DLD1 (cell line): Measurements from ENCODE around the gene USP31.

Experiments used
- in situ Hi-C: cut with HindIII; loops from 2 replicates; pipeline ENCODE4 v1.10.0; 2017; ENCODE audit warnings: low sequenced_read_pairs

USP31 gene

DNA sequence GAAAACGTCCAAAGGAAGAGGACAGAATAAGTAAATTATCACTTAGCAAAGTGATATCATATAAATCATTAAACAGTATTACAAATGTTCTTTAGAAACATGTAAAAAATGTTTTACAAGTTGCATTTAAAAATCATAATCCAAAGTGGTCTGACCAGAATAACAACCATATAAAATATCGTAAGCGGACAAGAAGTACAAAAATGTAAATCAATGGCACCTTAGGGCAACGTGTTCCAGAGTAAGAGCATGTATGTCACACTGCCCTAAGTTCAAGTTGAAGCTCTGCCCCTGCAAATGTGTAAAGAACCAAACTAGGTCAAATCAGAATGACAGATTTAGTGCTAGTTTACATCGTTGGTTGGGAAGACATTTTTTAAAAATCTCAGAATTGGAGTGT, 11.4 kb downstream of the USP31 start:
- in situ Hi-C loops = no loop called here

DNA sequence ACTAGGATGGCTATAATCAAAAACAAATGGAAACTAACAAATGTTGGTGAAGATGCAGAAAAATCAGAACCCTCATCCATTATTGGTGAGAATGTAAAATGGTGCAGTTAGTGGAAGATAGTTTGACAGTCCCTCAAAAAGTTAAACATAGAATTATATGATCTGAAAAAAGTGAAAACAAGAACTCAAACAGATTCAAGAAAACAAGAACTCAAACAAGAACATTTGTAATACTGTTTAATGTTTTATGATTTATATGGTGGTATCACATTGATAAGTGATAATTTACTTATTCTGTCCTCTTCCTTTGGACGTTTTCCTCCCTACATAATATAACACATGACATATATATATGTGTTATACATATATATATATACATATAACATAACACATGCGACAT, 12.0 kb downstream of the USP31 start:
- in situ Hi-C loops = no loop called here

DNA sequence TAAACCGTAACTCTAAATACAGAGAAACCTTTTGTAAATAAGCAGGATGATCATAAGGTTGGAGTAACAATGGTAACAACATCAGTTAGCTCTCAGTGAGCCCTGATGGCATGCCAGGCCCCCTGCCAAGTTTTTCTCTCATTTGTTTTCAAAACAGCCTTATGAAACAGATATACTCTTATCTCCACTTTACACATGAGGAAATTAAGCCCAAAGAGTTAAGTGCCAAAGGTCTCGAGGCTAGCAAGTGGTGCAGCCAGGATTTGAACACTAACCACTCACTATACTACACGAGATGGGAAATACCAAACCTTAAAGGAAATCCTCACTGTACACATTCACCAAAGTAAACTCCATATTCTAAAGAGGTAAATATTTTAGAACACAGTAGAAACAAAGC, 15.0 kb downstream of the USP31 start:
- in situ Hi-C loops = no loop called here

DNA sequence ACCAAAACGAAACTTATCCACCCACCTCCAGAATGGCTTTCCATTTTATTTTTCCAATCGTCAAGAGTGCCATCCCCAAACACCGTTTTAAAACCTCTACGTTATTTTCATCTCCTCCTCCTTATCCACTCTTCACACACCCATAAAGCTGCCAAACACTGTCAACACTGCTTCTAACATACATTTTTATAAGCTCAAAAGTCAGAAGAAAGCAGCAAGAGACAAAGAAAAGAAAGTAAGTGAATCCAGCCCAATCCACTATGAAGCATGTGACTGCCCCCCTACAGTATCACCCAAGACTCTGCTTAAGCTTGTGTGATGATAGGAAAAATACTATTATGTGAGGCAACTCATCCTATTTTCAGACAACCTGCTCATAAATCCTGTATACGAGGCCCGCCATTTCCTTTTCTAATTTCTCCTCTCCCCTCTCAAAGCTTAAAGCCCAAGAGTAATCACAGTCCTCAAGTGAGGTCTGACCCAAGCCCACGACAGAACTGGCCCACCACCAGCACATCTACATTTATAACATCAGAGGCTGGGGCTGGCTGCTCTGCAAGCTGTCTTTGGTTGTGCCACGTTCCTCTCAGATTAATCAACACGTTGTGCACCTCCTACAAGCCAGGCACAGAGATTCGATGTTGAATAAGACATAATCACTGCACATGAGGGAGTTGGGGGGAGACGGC, 16.3 kb downstream of the USP31 start:
- in situ Hi-C loops = no loop called here

DNA sequence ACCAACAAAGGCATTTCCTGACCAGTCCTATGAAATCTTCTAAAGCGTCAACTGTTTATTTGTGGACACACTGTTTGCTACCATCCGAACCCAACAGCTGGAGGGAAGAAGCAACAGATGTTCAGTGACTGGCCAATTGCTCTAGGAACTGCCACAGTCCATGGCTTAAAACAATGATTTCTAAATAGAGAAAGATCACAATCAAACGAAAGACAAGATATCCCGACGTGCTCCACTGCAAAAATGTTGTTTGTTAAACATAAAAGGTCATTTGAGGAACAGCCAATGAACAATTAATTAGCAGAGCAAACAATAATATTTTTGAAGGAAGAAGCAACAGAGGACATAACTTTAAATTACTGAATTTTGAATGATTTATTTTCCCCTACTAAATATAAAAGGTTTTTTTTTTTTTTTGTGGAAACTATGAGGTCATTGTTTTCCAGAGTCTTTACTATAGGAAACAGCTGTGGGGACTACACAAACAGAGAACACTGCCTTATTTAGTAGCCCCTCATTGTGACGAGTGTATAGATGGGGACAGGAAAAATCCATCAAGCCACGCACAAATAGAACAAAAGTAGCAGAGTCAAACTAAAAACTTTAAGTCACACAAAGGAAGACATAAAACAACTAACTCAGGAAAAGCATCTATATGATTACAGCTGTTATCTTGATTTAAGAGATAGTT, 17.2 kb downstream of the USP31 start:
- in situ Hi-C loops = no loop called here

DNA sequence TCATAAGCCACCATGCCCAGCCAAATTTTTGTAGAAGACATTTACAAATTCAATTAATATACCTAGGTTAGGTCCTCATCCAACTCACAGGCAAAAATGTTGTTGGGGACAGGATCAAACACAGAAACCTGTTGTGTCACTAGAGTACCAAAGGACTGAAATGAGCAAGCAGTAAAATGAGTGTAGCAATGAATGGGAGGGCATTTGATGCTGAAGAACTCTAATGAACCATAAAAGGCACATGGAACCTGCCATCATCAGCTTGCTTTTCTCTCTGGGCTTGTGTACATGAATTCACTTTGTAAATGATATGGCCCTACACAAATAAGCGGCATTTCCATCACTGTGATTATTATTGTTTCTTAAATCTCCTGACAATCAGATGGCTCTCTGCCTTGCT, 17.8 kb downstream of the USP31 start:
- in situ Hi-C loops = no loop called here

DNA sequence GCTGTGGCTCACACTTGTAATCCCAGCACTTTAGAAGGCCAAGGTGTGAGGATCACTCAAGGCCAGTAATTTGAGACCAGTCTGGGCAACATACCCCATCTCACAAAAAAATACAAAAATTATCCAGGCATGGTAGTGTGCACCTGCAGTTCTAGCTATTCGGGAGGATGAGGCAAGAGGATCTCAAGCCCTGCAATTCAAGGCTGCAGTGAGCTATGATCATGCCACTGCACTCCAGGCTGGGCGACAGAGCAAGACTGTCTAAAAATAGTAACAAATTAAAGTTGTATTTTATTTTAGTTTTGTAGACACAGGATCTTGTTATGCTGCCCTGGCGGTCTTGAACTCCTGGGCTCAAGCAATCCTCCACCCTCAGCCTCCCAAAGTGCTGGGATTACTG, 18.2 kb downstream of the USP31 start:
- in situ Hi-C loops = no loop called here

DNA sequence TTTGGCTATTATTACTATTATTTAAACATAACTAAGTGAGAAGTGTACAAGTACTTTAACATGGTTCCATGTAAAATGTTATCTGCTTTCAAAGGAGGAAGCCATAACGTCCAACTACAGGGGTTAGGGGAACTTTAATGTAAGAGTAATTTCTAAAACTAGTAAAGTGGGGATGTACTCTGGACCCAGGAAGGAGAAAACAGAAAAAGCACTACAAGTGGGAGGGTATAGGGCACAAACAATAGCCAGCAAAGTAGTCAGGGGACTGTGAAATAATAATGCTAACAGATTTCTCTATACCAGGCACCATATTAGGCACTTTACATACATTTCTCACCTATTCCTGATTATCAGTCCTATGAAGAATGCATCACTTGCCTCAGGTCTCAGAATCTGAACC, 19.6 kb downstream of the USP31 start:
- in situ Hi-C loops = no loop called here

DNA sequence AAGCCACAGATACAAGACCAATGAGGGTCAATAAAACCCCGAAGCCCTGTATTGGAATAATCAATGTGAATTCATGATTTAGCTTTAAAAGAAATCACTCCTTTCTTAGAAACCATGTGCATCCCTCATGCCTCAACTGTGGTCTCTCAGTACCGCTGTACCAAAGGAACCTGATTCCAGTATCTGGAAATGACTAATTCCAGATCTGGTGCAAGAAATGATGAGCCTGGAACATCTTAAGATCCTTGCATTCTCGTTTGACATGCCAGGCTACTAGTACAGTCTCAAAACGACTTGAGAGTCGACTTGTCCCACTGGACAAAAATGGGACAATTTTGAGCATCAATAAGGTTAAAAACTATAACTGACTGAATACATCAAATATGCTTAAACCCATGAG, 21.2 kb downstream of the USP31 start:
- in situ Hi-C loops = no loop called here

DNA sequence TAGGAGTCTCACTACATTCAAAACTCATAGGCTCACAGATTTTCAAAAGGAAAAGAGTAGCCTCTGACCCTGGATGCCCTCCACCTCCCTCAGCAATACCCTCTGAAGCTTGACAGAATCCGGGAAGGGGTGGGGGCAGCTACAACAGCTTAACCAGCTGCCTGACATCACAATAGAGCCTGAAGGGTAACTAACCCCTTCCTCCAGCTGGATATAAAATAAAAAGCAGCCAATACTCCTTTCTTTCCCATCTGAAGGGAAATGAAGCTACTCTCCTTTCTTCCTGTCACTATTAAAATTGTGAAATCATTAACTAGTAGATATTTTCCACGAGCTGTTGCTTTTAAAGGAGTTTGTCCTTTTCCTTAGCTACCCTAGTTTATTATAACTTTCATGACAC, 24.0 kb downstream of the USP31 start:
- in situ Hi-C loops = no loop called here

DNA sequence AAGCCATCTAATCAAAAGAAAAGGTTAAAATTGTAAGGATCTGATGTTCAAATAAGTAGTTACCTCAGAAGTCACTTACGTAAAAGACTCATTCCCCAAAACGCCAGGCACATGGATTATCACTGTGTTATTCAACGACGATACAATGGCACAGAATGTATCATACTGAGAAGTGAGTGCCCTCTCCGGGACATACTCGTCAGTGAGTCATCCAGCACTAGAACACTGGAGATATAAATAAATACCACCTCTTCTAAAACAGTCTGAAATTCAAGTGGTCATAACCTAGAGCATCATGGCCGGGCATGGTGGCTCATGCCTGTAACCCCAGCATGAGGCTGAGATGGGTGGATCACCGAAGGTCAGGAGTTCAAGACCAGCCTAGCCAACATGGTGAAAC, 24.9 kb downstream of the USP31 start:
- in situ Hi-C loops = no loop called here

DNA sequence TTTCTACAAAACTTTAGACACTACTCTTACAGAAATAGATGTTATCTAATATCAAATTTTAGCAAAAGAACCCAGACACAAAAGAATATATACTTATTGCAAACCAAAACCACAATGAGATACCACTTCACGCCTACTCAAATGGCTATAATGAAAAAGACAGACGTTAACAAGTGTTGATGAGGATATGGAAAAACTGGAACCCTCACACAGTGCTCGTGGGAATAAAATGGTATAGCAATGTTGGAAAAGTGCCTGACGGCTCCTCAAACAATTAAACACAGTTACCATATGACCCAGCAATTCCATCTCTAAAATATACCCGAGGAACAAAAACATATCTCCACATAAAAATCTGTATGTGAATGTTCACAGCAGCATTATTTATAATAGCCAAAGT, 27.1 kb downstream of the USP31 start:
- in situ Hi-C loops = no loop called here

DNA sequence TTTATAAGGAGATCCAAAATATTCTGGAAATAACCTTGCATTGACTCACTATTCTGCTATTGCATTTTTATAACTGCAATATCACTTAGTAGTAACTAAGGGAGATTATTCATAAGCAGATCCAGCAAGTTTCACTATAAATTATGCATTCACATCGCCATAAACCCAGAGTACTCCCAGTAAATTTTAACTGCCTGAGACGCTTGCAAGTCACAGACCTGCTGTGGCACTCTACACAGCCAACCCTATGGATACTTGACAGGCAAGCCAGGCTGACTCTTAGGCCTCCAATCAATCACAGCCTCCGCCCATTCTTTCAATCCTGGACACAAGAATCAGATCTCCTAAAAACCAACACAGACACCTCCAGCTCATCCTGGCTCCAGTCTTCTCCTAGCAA, 28.2 kb downstream of the USP31 start:
- in situ Hi-C loops = no loop called here

DNA sequence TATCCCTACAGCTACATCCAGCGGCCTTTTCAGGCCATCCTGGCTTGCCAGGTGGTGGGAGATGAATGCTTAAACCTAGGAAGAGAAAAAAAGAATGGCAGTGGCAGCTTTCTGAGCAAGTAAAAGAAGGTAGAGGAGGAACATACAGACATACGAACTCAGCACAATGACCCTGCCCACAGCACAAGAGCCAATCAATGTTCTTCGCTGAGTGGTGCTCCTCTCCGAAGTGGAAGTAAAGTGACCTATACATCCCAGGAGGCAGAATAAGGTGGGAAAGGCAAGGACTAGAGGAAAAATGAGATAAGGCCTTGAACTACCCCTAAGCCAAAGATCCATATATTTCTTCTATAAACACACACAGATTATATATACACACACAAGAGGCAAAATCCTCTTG, 28.7 kb downstream of the USP31 start:
- in situ Hi-C loops = no loop called here

DNA sequence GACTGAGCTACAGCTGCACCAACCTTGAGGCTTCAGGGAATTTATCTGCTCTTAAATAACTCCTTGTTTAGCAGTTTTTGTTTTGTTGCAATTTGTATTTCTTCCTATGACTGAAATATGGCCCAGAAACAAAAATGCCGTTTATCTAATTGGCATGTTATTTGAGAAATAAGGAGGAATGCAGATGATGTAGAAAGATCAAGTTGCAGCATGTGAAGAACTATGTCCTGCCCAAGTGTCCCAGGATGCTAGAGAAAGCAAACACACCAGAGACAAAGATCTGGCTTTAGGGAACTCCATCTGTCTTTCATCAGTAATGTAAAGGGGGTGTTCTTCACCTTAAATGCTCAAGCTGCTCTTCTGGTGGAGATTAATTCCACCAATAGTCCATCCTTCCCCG, 29.7 kb downstream of the USP31 start:
- in situ Hi-C loops = no loop called here

DNA sequence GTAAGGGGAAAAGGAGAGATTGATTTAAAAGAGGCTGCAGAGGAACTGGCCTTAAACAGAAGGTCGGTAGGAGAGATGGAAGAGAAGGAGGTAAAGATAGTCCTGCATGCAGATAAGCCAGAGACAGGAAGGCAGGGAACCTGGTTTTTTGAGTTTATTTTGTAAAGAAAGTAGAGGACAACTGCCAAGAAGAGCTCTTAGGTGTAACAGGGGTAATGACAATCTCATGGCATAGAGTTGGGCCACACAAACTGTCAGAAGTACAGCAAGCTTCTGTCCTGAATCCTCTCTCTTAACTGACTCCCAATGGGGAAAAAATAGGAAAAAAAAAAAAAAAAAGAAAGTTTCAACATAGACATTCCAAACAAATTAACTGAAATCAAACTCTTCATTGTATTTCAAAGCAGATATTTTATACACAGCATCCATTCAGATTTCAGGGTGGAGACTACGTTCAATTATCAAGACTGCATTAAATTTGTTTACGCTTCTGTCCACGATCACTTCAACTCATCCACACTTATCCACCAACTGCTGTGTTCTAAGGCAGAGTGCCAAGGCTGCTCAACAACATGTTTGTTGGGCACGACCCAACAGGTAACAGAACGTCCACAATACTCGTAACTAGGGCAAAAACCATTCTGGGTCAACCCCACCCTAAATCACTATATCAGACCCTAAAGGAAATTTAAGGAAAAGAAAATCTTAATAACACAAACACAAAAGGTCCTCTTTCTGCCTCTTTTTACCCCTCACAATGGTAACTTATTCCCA, 34.9 kb downstream of the USP31 start:
- in situ Hi-C loops = no loop called here

DNA sequence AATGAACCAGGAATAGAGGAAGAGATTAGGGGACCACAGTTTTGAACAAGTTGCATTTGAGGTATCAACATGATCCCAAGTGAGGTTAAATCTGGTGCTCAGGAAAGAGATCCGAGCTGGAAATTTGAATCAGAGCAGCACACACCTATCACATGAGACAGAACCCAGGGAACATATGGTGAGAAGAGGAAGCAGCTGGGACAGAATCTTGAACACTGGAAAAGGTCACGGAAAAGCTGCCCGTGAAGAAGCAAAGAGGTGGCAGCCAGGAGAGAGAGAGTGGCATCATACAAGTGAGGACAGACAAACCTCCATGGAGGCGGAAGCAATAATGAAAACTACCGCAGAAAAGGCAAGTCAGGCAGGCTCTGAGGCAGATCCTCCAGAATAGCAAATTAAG, 36.1 kb downstream of the USP31 start:
- in situ Hi-C loops = no loop called here

DNA sequence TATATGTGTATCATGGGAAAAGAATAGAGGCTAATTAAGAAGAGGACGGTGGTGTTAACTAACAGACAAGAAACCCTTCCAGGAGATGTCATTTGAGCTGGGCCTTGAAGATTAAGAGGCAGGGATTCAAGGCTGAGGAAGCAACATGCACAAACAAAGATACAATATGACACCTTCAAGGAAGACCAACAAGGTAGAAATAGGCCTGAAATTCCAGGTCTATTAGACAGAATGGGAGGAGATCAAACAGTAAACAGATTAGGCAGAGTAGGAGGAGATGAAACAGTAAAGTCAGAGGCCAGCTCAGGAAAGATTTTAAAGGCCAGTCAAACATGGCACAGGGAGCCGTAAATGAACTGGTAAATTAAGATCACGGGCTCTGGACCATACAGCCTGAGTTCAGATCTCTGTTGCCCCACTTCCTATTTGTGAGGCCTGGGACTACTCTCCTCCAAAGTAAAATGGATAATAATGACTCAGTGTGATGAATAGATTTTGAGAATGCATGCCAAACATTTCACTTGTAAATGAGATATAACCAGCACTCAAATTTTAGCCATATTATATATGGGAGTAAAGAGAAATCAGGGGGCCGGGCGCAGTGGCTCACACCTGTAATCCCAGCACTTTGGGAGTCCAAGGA, 38.9 kb downstream of the USP31 start:
- in situ Hi-C loops = no loop called here

DNA sequence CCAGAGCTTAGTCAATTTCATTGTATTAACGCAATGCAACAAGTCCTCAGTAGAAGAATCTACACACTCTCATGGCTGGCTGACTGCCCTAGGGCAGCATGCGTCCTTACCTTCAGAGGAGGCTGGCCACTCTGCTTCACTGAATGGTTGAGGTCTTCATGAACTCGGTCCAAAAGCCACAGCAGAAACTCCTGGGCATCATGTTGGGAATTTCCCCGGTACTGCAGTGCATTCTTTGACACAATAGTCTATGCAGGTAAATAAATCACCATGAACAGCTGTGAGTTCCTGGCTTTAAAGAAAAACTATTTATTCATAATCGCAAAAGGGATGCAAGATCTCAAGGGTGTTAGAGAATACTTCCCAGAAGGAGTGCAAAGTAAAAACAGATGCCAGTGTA, 41.3 kb downstream of the USP31 start:
- in situ Hi-C loops = no loop called here

DNA sequence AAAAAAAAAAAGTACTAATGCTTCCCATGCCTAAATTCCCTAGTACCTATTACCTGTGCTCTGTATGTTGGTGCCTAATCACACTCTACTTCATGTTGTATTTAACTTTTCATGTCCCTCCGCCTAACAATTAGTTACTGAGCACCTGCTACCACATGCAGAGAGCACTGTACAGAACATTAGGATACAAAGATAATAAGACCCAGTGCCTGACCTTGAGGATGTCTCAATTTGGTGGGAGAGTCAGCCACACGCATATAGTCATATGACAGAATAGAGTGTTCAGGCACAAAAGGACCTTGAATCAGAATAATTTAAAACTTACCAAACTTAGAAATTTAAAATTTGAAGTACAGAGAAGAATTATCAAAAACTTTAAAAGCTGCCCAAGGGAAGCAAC, 42.1 kb downstream of the USP31 start:
- in situ Hi-C loops = no loop called here

DNA sequence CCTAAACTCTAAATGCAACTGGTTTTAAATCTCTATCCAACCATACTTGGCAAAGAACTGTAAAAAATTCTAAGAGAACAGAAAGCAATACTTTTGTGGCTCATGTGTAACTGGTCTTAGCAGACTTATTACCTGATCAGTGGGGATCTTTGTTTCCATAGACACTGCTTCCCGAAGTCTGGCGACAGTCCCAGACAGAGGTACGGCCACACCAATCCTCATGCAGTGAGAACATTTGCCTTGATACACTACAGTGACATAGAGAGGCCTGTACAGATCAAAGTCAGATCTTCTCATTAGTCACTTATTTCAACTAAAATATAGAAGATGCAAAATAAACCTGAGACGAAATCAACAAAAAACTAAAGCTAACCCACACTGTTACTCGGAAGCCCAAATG, 43.9 kb downstream of the USP31 start:
- in situ Hi-C loops = no loop called here
